Adrenal gland (tissue), 5 donors: Measurements from ENCODE around the gene CDH11.

Experiments used
- POLR2A ChIP-seq, 2 donors: fragments of 450-650 bp; IDR thresholded peaks; one replicate each; pipeline ENCODE4 v1.6.1; 2017; ENCODE audit warnings: antibody characterized with exemption in 2 of 2, mild to moderate bottlenecking in 2 of 2, moderate library complexity in 1 of 2
- TF ChIP-seq, protein P1 (sequence below), 6 experiments: fragments of 450-650 bp in 4 of 6; fragments of 200-600 bp in 2 of 6; sonication (generic) in 1 of 6; IDR thresholded peaks; 1 replicate in 5 of 6; 2 replicates in 1 of 6; pipeline versions ENCODE4 v1.5.1 to v1.8.0; 2016 to 2021; ENCODE audit warnings: antibody characterized with exemption in 6 of 6, mild to moderate bottlenecking in 2 of 6, moderate library complexity in 1 of 6
- donor health status: DM: no; HTN: no; CAD: no.

GRCh38 chr16:65010125-65010524 is 111.7 kb downstream of the CDH11 start:
- TF ChIP-seq, protein P1, sequence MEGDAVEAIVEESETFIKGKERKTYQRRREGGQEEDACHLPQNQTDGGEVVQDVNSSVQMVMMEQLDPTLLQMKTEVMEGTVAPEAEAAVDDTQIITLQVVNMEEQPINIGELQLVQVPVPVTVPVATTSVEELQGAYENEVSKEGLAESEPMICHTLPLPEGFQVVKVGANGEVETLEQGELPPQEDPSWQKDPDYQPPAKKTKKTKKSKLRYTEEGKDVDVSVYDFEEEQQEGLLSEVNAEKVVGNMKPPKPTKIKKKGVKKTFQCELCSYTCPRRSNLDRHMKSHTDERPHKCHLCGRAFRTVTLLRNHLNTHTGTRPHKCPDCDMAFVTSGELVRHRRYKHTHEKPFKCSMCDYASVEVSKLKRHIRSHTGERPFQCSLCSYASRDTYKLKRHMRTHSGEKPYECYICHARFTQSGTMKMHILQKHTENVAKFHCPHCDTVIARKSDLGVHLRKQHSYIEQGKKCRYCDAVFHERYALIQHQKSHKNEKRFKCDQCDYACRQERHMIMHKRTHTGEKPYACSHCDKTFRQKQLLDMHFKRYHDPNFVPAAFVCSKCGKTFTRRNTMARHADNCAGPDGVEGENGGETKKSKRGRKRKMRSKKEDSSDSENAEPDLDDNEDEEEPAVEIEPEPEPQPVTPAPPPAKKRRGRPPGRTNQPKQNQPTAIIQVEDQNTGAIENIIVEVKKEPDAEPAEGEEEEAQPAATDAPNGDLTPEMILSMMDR (IDR thresholded peaks at IDR 0.05), result no peak
- TF ChIP-seq POLR2A (IDR thresholded peaks at IDR 0.05), result no peak
